Measurements from ENCODE around the gene SMC3. TPM values are rescaled to one million over a fixed set of nuclear protein-coding genes. Genes with fewer than 3 reads are reported as not detected.

SMC3 gene
- total RNA-seq, 2 donors from 2014 or later = 66.0 to 75.9 TPM

DNA sequence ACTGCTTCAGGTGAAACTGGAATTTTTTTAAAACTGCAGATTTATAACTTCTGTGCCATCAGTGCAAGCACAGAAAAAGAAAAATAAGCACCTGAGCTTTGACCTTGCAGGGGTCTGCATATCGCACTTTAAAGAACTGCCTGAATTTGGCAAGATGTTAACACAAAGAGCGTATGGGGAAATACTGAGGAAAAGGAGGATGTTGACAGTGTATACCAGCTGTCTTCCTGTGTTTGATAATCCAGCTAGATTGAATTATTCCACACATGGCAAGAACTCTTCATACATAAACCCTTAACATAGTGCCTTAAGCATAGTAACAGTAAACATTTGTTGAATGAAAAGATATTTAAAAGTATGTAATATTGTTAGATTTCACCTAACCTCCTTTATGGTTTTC is 30.0 kb downstream of the SMC3 start:
- H3K27ac ChIP-seq (ENCODE audit: low read depth, low read length) = no peak overlapping the region
- H3K4me1 Mint-ChIP-seq = no peaks in the 10 kb centered on the region
- 95% methylated on average over 2 of the region's 2 CpGs; no CpG with 5 or more reads in 1 of the 2 experiments for WGBS, 2 experiments (ENCODE audit: insufficient coverage in 1 of 2, insufficient read length in 1 of 2)

DNA sequence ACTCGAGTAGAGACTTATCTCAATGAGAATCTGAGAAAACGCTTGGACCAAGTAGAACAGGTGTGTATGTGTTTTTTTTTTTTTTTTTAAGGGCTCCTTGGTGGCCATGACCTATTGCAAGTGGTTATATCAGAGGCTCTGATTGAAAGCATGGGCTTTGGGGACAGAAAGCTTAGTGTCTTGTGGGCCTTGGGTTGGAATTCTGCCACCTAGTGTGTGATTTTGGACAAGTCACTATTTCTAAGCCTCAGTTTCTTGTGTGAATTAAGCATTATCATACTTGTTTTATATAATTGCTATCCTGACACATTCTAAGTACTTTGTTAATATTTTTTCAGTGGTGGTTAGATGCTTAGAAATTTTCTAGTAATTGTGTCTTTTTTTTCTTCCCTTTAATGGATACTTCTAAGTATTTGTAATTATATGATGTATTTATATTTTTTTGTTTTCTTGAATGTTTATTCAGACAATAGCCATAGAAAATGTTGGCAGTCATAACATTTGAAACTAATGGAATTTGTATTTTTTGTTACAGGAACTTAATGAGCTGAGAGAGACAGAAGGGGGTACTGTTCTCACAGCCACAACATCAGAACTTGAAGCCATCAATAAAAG is 33.1 kb downstream of the SMC3 start:
- 48 to 60% methylated on average over 2 of the region's 2 CpGs for WGBS, 2 experiments (ENCODE audit: insufficient coverage in 1 of 2, insufficient read length in 1 of 2)
- Mint-ChIP-seq H3K4me3 (no peak overlapping the region), H3K36me3 (ENCODE audit: low read depth) (peaks cover 65% of the 10 kb centered on the region), H3K27me3 (ENCODE audit: insufficient read depth) (no peaks in the 10 kb centered on the region), H3K9me3 (no peaks in the 10 kb centered on the region), H3K27ac (no peak overlapping the region), H3K4me1 (no peaks in the 10 kb centered on the region)
- Histone ChIP-seq H3K36me3 (ENCODE audit: control insufficient read depth, insufficient read depth, low read length) (peaks cover 99% of the 10 kb centered on the region), H3K4me1 (ENCODE audit: control insufficient read depth, insufficient read depth, low read length) (no peaks in the 10 kb centered on the region), H3K4me3 (ENCODE audit: low read length) (no peak overlapping the region), H3K27me3 (ENCODE audit: control insufficient read depth, insufficient read depth, low read length, poor library complexity, severe bottlenecking) (no peaks in the 10 kb centered on the region), H3K9me3 (ENCODE audit: control insufficient read depth, low read length) (no peaks in the 10 kb centered on the region), H3K27ac (ENCODE audit: low read depth, low read length) (no peak overlapping the region), H3K9ac (ENCODE audit: extremely low read depth, low read length, poor library complexity, severe bottlenecking) (no peak overlapping the region)
- DNase-seq = peak; percentile 74
- TF ChIP-seq, protein P1, sequence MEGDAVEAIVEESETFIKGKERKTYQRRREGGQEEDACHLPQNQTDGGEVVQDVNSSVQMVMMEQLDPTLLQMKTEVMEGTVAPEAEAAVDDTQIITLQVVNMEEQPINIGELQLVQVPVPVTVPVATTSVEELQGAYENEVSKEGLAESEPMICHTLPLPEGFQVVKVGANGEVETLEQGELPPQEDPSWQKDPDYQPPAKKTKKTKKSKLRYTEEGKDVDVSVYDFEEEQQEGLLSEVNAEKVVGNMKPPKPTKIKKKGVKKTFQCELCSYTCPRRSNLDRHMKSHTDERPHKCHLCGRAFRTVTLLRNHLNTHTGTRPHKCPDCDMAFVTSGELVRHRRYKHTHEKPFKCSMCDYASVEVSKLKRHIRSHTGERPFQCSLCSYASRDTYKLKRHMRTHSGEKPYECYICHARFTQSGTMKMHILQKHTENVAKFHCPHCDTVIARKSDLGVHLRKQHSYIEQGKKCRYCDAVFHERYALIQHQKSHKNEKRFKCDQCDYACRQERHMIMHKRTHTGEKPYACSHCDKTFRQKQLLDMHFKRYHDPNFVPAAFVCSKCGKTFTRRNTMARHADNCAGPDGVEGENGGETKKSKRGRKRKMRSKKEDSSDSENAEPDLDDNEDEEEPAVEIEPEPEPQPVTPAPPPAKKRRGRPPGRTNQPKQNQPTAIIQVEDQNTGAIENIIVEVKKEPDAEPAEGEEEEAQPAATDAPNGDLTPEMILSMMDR (conservative IDR thresholded peaks at IDR 0.05) = peak; percentile 85

More for the DNA sequence above, 30.0 kb downstream of the SMC3 start:
- Mint-ChIP-seq H3K4me3 (no peak overlapping the region), H3K27me3 (ENCODE audit: insufficient read depth) (no peaks in the 10 kb centered on the region), H3K27ac (no peak overlapping the region), H3K36me3 (ENCODE audit: low read depth) (peaks cover 62% of the 10 kb centered on the region), H3K9me3 (no peaks in the 10 kb centered on the region)
- no peaks in the 10 kb centered on the region for H3K4me1 ChIP-seq (ENCODE audit: control insufficient read depth, insufficient read depth, low read length)
- H3K4me3 ChIP-seq (ENCODE audit: low read length) = no peak overlapping the region
- TF ChIP-seq, protein P1 (conservative IDR thresholded peaks at IDR 0.05) = no peak
- no peaks in the 10 kb centered on the region for H3K9me3 ChIP-seq (ENCODE audit: control insufficient read depth, low read length)
- no peak overlapping the region for H3K9ac ChIP-seq (ENCODE audit: extremely low read depth, low read length, poor library complexity, severe bottlenecking)
- no peak for DNase-seq
- no peaks in the 10 kb centered on the region for H3K27me3 ChIP-seq (ENCODE audit: control insufficient read depth, insufficient read depth, low read length, poor library complexity, severe bottlenecking)
- peaks cover 97% of the 10 kb centered on the region for H3K36me3 ChIP-seq (ENCODE audit: control insufficient read depth, insufficient read depth, low read length)

DNA sequence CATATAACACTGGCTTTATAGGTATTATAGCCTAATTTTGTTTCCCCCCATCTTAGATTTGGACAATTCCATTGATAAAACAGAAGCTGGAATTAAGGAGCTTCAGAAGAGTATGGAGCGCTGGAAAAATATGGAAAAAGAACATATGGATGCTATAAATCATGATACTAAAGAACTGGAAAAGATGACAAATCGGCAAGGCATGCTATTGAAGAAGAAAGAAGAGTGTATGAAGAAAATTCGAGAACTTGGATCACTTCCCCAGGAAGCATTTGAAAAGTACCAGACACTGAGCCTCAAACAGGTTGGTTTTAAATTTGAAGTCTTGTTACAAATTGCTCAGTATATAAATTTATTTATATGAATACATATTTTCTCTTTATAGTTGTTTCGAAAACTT is 34.1 kb downstream of the SMC3 start:
- no peaks in the 10 kb centered on the region for H3K27me3 Mint-ChIP-seq (ENCODE audit: insufficient read depth)
- H3K4me3 Mint-ChIP-seq = no peak overlapping the region
- peaks cover 98% of the 10 kb centered on the region for H3K36me3 ChIP-seq (ENCODE audit: control insufficient read depth, insufficient read depth, low read length)
- H3K27ac Mint-ChIP-seq = no peak overlapping the region
- H3K27me3 ChIP-seq (ENCODE audit: control insufficient read depth, insufficient read depth, low read length, poor library complexity, severe bottlenecking) = no peaks in the 10 kb centered on the region
- TF ChIP-seq, protein P1 (conservative IDR thresholded peaks at IDR 0.05) = no peak
- H3K4me1 Mint-ChIP-seq = no peaks in the 10 kb centered on the region
- H3K36me3 Mint-ChIP-seq (ENCODE audit: low read depth) = peaks cover 62% of the 10 kb centered on the region
- H3K9me3 Mint-ChIP-seq = no peaks in the 10 kb centered on the region
- H3K9ac ChIP-seq (ENCODE audit: extremely low read depth, low read length, poor library complexity, severe bottlenecking) = no peak overlapping the region
- no peak overlapping the region for H3K4me3 ChIP-seq (ENCODE audit: low read length)
- no peaks in the 10 kb centered on the region for H3K4me1 ChIP-seq (ENCODE audit: control insufficient read depth, insufficient read depth, low read length)
- WGBS, 2 experiments (ENCODE audit: insufficient coverage in 1 of 2, insufficient read length in 1 of 2) = 91 to 100% methylated on average over 3 to 4 of the region's 4 CpGs
- DNase-seq = no peak
- H3K27ac ChIP-seq (ENCODE audit: low read depth, low read length) = no peak overlapping the region
- no peaks in the 10 kb centered on the region for H3K9me3 ChIP-seq (ENCODE audit: control insufficient read depth, low read length)
